ENCODE data around the gene CTNND2.
"Not testable (repeated sequence)": the region's sequence is repeated elsewhere in the genome, so short reads cannot be mapped to it uniquely, and the experiment has no call there.

Gene CTNND2

DNA sequence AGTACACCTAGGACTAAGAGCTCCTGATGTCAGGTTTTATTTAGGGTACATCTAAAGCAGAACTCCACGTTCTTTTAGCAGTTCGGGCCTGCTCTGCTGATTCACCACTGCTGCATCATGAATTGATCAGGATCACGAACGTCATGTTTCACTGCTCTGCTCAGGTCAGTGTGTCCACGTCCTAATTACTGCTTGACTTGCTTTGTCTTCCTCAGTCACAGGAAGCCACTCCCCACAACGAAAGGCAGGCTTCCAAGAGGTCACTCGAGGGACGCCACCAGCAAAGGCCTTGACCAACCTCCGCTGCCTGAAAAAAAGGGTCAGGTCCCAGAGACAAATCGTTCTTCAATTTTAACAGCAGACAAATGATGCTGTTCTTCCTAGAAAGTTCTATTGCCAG lies 40.3 kb downstream of the CTNND2 start:
- DNase-seq (ENCODE audit: low read depth, low spot score): no peak

DNA sequence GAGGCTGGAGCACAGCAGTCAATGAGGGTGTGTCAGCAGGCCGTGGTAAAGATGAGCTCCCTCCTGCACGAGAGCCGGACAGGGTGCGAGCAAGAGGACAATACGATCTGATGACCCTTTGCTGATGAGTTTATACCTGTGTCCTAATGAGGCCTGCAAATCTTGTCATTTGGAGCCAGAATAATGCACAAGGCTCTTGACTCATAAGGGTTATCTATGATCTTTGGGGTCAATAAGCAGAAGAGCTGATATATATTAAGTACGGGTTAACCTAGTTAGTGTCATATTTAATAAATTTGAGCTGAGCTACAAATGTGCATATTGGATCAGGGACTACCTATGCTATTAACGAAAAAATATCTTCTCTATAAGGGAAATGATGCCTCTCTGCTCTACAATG lies 46.9 kb downstream of the CTNND2 start:
- no peak for DNase-seq (ENCODE audit: low read depth, low spot score)

DNA sequence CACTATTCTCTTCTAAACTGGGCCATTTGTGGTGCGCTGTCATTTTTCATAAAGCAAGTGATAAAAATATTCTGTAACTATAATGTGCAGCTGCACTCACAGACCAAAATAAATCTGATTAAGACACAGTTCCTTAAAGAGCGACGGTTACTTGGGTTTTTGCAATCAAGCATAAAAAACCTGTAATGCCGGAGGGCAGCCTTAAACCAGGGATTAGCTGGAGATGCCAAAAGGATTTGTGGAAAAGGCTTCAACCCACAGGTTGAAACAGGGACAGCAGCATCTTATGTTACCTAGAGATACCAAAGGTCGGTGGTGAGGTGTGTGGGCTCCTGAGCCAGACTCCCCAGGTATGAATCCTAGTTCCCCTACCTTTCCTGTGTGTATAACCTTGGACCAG lies 49.3 kb downstream of the CTNND2 start:
- no peak for DNase-seq (ENCODE audit: low read depth, low spot score)

DNA sequence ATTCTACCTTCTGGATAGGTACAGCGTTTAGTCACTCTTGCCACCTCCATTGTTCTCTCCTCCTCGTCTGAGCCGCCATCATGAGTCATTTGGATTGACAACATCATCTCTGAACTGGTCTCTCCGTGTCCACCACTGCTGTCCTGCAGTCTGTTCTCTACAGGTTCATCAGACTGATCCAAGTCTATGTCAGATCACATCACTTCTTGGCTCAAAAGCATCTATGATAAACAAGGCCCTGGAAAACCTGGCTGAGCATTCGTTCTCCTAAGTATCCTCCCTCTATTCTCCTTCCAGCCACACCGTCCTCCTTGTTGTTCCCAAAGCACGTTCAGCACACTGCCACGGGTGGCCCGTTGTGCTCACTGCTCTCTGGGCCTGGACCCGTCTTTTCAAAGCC lies 50.5 kb downstream of the CTNND2 start:
- no peak for DNase-seq (ENCODE audit: low read depth, low spot score)

DNA sequence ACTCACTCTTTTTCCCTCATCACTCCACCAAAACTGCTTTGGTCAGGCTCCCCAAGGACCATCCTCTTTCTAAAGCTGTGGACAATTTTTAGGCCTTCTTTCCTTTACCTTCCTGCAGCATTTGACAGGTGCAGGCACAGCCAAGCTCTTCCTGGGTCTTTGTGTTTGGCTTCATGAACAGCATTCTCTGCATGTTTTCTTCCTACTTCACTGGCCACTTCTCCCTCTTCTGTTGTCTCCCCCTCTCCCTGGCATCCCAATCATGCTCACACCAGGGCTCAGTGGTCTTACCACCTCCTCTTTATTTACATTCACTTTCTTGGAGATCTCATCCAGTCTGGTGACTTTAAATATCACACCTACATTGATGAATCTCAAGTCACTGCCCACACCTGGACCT lies 51.1 kb downstream of the CTNND2 start:
- no peak for DNase-seq (ENCODE audit: low read depth, low spot score)

DNA sequence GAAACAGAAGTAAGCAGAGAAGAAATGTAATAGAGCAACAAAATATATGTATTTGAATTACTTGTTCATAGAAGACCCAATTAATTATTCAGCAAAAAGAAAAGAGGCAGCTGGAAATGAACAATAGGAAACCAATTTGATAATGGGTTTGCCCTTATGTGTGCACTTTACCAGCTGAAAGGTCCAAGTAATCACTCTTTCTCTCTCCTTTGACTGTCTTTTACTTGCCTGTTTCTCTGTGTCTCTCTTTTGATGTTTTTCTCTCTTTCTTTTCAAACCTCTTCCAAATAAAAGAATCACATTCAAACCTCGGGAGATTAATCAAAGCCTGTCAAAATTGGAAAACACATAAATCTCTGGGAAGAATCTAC lies 51.5 kb downstream of the CTNND2 start:
- DNase-seq (ENCODE audit: low read depth, low spot score): no peak

DNA sequence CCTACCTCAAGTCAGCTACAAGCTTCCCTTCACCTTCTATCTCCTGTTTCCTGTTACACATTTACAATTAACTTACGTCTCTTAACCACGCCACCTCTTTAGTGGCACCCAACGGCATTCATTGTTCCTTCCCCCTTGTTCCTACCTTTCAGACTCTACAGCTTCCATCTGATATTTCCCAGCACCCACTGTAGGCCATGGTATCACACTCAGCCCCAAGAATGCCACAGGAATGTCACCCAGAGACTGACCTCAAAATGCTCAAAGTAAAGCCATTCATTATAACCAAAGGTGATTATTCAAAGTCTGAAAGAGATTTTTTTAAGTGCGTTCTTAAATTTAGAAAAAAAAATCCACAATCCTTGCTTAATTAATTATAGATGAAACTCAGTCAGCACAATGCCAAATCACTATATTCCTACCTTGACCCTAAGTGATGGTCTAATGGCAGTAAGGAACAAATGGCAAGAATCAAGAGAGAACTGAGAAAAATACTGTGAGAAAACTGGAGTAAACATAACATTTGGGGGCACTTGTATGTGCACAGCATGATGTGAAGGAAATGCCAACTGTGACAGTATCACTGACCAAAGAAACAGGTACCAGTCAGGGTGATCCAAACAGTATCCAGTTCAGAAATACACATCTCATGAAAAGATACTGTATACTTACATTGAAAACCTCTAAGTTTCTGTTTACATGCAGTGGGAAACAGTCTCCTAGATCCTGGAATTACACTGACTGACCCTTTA lies 52.1 kb downstream of the CTNND2 start:
- no peak for DNase-seq (ENCODE audit: low read depth, low spot score)

DNA sequence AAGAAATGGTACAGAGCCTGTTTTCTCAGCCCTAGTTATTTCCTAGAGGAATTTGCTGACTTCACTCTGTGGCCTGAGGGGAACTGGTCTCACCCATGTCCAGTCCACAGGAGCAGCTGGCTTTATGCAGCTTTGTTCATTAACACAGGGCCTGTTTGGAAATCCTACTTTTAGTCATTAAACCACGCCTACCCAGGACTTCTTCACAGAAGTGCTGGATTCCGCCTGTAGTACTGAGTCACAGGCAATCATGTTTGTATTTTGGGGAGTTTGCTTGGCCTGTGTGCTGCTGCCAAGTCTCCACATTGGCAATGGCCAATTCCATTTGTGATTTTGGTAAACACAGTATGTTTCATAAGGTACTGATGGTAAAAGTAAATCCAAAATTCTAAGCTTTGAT lies 52.8 kb downstream of the CTNND2 start:
- no peak for DNase-seq (ENCODE audit: low read depth, low spot score)

DNA sequence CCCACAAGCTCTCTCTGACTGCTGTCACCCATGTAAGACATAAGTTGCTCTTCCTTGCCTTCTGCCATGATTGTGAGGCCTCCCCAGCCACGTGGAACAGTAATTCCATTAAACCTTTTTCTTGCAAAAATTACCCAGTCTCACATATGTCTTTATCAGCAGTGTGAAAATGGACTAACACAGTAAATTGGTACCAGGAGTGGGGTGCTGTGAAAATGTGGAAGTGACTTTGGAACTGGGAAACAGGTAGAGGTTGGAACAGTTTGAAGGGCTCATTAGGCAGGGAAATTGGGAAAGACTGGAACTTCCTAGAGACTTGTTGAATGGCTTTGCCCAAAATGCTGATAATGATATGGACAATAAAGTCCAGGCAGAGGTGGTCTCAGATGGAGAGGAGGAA lies 75.7 kb downstream of the CTNND2 start:
- not testable (repeated sequence) for DNase-seq (ENCODE audit: low read depth, low spot score)

DNA sequence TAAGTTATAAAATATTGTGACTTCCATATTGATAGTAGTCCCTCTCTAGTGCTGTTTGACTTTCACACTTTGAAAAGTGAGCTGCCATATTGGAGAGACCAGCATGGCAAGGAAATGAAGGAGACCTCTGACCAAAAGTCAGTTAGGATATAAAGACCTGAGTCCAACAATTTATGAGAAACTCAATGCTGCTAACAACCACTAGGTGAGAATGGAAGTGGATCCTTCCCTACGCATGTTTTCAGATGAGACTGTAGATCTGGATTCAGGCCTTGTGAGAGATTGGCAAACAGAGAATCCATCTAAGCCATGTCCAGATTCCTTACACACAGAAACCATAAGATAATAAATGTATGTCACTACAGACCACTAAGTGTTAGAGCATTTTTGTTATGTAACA lies 81.6 kb downstream of the CTNND2 start:
- no peak for DNase-seq (ENCODE audit: low read depth, low spot score)

DNA sequence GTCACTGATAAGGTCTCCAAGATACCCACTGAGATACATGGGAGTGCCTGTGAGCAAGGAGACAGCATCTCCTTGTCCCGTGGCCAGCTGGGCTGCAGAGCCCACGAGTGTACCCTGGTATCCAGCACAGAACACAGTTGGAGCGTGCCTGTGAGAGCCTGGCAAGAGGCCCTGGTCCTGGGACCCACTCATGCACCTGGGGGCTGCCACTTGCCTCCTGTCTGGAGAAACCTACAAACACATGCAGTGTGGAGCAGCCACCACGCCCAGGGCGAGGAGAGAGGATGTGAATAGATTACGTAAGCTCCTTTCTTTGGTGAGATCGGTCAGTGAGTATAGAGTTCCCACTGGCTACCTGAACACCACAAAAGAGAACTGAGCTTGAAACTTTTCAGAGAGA lies 88.3 kb downstream of the CTNND2 start:
- no peak for DNase-seq (ENCODE audit: low read depth, low spot score)

DNA sequence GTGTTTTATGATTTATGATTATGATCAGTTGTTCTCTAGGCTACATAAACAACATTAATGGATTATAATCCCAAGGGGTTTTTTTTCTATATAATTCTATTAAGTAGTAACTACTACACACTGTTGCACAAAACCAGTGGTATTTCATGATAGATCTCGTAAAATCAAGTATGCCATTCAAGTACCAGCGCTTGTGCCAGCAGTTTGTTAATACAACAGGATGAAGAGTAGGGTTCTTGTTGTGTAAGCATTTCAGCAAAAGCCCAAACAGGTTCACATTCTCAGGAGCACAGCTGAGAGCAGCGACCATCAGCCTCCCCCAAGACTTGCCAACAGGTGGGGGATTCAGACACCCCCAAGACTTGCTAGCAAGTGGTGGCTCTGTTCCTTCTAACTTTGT lies 88.8 kb downstream of the CTNND2 start:
- DNase-seq (ENCODE audit: low read depth, low spot score): no peak

DNA sequence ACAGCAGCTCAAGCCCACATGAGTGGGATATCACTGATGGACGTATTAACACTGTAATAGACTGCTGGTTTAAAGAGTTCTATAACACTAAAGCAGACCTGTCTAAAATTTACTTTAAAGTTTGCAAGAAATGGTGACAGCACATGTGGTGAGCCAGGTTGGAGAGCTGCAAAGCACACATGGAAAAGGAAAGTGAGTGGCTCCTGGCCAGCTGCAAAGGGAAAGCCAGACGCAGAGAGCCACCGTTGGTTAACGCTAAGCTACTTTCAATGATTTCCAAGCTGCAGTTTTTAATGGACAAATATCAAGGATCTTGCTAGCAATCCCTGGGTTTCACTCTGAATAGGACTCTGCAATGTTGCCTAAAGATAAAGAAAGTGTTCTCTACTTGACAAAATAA lies 89.9 kb downstream of the CTNND2 start:
- no peak for DNase-seq (ENCODE audit: low read depth, low spot score)

DNA sequence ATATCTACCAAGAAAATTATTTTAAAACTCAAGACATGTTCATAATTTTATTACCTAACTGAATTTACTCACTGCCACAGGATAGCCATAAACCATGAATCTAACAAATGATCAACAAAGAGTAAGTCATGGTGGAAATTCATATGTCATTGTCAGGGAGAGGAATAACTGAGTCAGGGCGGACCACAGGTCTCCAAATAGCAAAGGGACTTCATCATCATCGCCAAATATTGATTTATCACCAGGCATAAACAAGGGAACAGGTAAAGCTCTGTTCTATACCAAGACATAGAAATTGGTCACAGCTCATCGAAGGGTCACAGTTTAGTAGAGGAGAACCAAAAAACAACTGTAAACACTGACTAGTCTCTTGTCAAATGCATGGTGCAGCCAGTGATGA lies 94.8 kb downstream of the CTNND2 start:
- DNase-seq (ENCODE audit: low read depth, low spot score): no peak

DNA sequence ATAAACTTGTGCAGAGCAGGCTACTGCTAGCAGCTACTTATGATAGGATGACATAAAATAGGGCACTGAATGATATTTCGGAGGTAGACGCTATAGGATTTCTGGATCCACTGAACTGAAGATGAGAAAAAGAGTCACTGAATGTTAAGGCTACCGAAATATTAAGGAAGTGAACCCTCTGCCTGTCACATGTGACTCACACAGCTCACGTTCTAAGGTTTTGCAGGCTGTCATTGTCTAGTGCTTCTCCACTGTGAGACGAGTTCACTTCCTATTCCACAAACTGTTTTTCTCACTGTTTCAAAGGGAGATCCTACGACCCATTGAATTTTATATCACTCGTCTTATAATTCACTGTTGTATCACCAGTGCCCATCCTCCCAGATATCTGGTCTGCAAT lies 100.8 kb downstream of the CTNND2 start:
- DNase-seq (ENCODE audit: low read depth, low spot score): no peak

DNA sequence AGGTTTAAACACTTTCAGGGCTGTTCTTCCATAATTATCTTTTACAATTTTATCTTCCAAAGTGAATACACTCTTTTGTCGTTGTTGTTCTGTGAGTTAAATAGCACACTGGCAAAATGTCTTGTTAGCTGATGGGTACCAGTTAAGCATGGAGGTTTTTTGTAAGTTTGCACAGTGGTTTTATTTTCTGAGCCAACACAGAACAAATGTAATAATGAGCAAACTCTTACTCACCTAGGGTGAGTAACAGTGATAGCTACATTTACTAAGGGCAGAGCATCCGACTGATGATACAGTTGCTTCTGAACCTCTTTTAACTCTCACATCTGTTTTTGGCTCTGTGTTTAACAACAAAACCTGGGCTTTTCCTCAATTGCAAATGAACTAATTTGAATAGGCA lies 103.2 kb downstream of the CTNND2 start:
- DNase-seq (ENCODE audit: low read depth, low spot score): no peak

DNA sequence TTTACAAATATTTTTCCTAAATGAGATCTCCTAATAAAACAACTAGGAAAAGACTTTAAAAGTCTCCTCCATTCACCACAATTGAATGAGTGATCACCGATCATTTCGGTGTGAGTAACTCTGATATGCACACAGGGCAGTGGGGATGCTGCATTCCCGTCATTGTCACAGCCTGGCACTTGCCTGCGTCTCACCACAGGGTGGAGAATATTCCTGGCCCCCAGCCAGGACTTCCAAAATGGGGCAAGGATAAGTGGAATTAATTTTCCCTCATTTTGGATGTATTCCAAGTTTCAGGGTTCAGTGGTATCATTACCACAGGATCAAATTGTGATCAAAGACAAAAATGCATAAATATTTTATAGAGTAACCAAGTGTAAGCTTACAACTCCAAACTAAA lies 107.1 kb downstream of the CTNND2 start:
- no peak for DNase-seq (ENCODE audit: low read depth, low spot score)

DNA sequence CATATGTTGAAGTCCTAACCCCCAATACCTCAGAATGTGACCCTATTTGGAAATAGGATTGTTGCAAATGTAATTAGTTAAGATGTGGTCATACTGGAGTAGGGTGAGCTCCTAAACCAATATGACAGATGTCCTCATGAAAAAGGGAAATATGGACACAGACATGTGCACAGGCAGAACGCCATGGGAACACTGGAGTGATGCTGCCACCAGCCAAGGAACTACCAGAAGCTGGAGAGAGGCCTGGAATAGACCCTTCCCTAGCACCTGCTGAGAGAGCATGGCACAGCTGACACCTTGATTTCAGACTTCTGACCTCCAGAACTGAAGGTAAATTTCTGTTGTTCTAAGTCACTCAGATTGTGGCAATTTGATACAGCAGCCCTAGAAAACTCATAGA lies 110.8 kb downstream of the CTNND2 start:
- DNase-seq (ENCODE audit: low read depth, low spot score): no peak

DNA sequence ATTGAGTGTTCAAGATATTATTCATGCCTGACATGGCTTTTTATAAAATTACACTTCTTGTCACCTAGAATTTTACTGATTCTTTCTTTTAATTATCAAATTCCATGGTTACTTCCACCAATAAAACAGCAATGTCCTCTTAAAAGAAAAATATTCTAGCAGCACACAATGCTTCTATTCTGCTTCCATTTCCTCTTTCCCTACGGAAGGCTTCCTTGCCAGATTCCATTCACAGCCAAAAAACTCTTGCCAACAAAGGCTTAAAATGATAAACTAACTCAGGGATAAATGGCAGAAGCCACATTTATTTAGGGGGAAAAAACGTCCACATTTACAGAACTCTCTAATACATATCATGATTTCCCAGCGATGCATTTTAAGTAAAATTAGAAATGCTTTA lies 111.6 kb downstream of the CTNND2 start:
- DNase-seq (ENCODE audit: low read depth, low spot score): no peak

DNA sequence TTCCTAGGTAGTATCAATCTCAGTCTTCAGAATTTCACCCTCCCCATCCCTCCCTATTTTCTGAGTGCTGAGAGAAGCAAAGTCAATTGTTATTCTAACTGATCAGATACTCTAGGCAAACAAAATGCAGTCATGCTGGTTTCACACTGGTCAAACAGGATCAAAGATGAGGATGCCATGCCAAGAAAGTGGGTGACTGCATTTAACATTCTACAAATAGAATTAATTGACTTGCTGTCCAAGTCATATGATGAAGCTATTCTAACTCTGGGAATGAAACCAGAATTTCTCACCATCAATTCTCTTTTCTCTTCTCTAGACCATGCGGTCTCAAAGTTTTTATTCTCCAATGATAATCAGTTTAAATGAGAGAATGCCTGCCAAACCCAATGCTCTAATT lies 112.5 kb downstream of the CTNND2 start:
- DNase-seq (ENCODE audit: low read depth, low spot score): no peak

DNA sequence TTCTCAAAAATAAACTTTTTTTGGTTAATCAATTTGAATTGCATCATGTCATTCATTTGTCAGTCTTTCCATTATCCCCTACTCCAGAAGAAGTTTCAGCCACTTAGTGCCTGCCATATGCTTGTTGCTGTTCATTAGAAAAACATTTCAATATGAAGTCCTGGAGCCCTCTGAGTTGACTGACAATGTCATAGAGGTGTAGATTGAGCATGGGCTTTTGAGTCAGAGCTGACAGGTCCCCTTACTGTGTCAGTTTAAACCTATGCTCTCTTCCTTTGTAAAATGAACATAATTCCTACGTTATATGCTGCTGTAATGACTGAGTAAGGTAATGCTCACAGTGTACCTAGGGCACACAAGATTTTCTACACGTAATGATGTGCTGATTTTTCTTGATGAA lies 114.0 kb downstream of the CTNND2 start:
- DNase-seq (ENCODE audit: low read depth, low spot score): no peak

DNA sequence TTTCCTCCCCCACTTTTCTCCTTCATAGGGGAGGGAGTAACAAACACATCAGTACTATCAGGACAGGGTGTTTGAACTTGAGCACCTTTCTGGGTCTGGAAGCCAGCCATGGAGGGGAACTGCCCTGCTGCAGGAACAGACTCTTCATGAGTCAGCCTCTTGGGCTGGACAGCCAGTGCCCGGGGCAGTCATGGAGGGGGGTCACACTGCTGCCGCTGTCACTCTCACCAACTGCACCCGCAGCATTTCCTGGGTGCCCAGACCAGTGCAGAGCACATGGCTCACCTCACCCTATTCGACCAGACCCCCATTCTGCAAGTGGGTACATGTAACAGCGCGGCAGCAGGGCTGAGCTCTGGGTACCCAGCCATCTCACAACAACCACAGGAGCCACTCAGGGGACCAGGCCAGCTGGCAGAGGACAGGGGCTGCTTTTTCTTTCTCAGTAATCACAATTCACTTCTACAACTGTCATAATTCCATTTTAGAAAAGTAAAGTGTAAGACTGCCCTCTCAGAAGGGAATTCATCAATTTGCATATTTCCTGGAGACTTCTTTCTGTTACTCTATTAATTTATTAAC lies 118.4 kb downstream of the CTNND2 start:
- DNase-seq (ENCODE audit: low read depth, low spot score): no peak

DNA sequence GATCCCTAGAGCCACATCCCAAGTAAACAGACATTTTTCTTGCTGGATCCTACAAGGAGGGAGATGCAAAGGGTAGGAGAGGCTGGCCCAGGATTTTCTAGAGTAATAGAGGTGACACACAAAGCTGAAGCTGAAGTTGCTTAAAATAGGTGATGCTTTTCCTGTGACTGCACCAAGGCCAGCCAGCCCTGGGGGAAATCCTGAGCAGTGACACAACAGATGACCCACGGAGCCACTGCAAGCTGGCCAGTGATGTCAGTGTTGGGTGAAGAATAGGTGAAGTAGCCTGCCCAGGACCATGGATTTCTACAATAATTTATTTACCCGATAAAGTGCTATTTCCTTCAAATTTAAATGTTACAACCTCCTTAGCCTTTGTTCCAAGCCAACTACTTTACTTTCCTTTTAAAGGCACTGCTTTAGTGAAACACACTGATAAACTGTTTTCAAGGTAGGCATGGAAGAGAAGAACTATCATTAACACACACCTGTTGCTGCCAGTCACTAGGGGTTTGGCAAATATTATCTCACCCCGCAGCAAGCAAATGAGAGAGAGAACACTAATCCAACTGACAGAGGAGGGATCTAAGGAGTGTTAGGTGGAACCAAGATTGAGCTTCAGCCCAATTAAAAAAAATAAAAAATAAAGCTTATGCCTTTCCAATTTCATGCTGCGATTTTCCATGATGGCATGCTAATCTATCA lies 123.5 kb downstream of the CTNND2 start:
- DNase-seq (ENCODE audit: low read depth, low spot score): no peak
